Measurements from ENCODE around the gene CFAP300. TPM values are rescaled to one million over a fixed set of nuclear protein-coding genes. Genes with fewer than 3 reads are reported as not detected.

CFAP300 gene
- total RNA-seq, 1 donor from 2014 or later = 0.64 TPM

- Mint-ChIP-seq H3K4me1 (ENCODE audit: low read depth, unreplicated experiment) (peaks cover 16% of the 10 kb centered on the region), H3K4me3 (ENCODE audit: unreplicated experiment) (no peak overlapping the region), H3K9me3 (ENCODE audit: unreplicated experiment) (no peaks in the 10 kb centered on the region), H3K36me3 (ENCODE audit: low read depth, unreplicated experiment) (no peaks in the 10 kb centered on the region), H3K27me3 (ENCODE audit: low read depth, unreplicated experiment) (no peaks in the 10 kb centered on the region), H3K27ac (ENCODE audit: unreplicated experiment) (no peak overlapping the region)
- FAIRE-seq (peak; percentile 23), DNase-seq (ENCODE audit: low read depth) (peak; percentile 48)
- Histone ChIP-seq H3K27me3 (ENCODE audit: insufficient read depth, low read length) (no peaks in the 10 kb centered on the region), H3K27ac (ENCODE audit: low read depth, low read length) (no peak overlapping the region), H3K9me3 (ENCODE audit: insufficient read depth, low read depth, low read length) (no peaks in the 10 kb centered on the region), H4K20me1 (ENCODE audit: insufficient read depth, low read length) (no peaks in the 10 kb centered on the region), H3K9ac (ENCODE audit: low read length) (peak overlapping the region; percentile 30), H3K4me2 (ENCODE audit: low read length) (no peak overlapping the region), H3K79me2 (ENCODE audit: insufficient read depth, low read length) (no peaks in the 10 kb centered on the region), H2AFZ (ENCODE audit: low read depth, low read length) (peak overlapping the region; percentile 50), H3K36me3 (ENCODE audit: insufficient read depth, low read length) (no peaks in the 10 kb centered on the region), H3K4me3 (ENCODE audit: insufficient read depth, low read depth, low read length) (no peak overlapping the region), H3K4me1 (ENCODE audit: insufficient read depth, low read length) (peaks cover 21% of the 10 kb centered on the region)
- TF ChIP-seq CTCF (IDR thresholded peaks at IDR 0.05; ENCODE audit: insufficient read depth, low read depth, low read length) (peak; percentile 38), EZH2 (IDR thresholded peaks at IDR 0.05; ENCODE audit: insufficient read depth, low read length) (no peak)
Measured at GRCh38 chr11:102007567-102008437, 39.4 kb upstream of the CFAP300 start.

- Mint-ChIP-seq H3K4me3 (ENCODE audit: unreplicated experiment) (no peak overlapping the region), H3K27ac (ENCODE audit: unreplicated experiment) (peak overlapping the region; percentile 75), H3K36me3 (ENCODE audit: low read depth, unreplicated experiment) (no peaks in the 10 kb centered on the region), H3K4me1 (ENCODE audit: low read depth, unreplicated experiment) (peaks cover 16% of the 10 kb centered on the region), H3K27me3 (ENCODE audit: low read depth, unreplicated experiment) (no peaks in the 10 kb centered on the region), H3K9me3 (ENCODE audit: unreplicated experiment) (no peaks in the 10 kb centered on the region)
- Histone ChIP-seq H3K79me2 (ENCODE audit: insufficient read depth, low read length) (no peaks in the 10 kb centered on the region), H3K9ac (ENCODE audit: low read length) (peak overlapping the region; percentile 54), H3K27ac (ENCODE audit: low read depth, low read length) (peak overlapping the region; percentile 60), H3K4me1 (ENCODE audit: insufficient read depth, low read length) (peaks cover 21% of the 10 kb centered on the region), H3K9me3 (ENCODE audit: insufficient read depth, low read depth, low read length) (no peaks in the 10 kb centered on the region), H2AFZ (ENCODE audit: low read depth, low read length) (no peak overlapping the region), H3K4me3 (ENCODE audit: insufficient read depth, low read depth, low read length) (no peak overlapping the region), H3K27me3 (ENCODE audit: insufficient read depth, low read length) (no peaks in the 10 kb centered on the region), H3K36me3 (ENCODE audit: insufficient read depth, low read length) (no peaks in the 10 kb centered on the region), H4K20me1 (ENCODE audit: insufficient read depth, low read length) (no peaks in the 10 kb centered on the region), H3K4me2 (ENCODE audit: low read length) (peak overlapping the region; percentile 69)
- DNase-seq (ENCODE audit: low read depth) (peak; percentile 83), FAIRE-seq (peak; percentile 91)
- TF ChIP-seq CTCF (IDR thresholded peaks at IDR 0.05; ENCODE audit: insufficient read depth, low read depth, low read length) (no peak), EZH2 (IDR thresholded peaks at IDR 0.05; ENCODE audit: insufficient read depth, low read length) (no peak)
Measured at GRCh38 chr11:102010776-102011494, 36.3 kb upstream of the CFAP300 start.

All from astrocyte (in vitro differentiated cells and primary cell).